IMR-90 (cell line): ENCODE measurements around the gene ANKRD35. TPM values are rescaled to one million over a fixed set of nuclear protein-coding genes. Genes with fewer than 3 reads are reported as not detected.

ENCODE experiments used
- ATAC-seq: fragments of 200-7000 bp; cut with Tn5 transposase; 2 replicates; pipeline ENCODE4 v1.9.1; 2020; ENCODE audit warnings: low read depth, mild to moderate bottlenecking, moderate library complexity
- BruUV-seq: library from RNA; stranded (reverse); fragments of 400-500 nt; replicated peaks from 2 replicates; lab custom pipeline; 2021; lab: Mats Ljungman, UMichigan
- CTCF ChIA-PET: fragments of 300-600 bp; formaldehyde crosslinking; extraction: SDS; loops from one replicate; lab custom pipeline; 2021; ENCODE audit warnings: antibody characterized with exemption; lab: Yijun Ruan, JAX
- POLR2A ChIA-PET: fragments of 300-600 bp; sonication (Branson Sonifier 250); formaldehyde crosslinking; loops from one replicate; lab custom pipeline; 2022; ENCODE audit warnings: antibody characterized with exemption; ENCODE audit not compliant: unreplicated experiment; lab: Charles Lee
- DNase-seq: peaks from one replicate; pipeline ENCODE4 v3.0.0; 2013
- H2AFZ ChIP-seq: replicated peaks from 2 replicates; pipeline ENCODE3; 2013; ENCODE audit warnings: low read length, mild to moderate bottlenecking; ENCODE audit not compliant: poor library complexity
- H2AK5ac ChIP-seq: 2 replicates; pipeline ENCODE4 v1.6.1; 2013; ENCODE audit warnings: low read depth, low read length, inconsistent platforms
- H2AK9ac ChIP-seq: replicated peaks from 2 replicates; pipeline ENCODE3; 2013; ENCODE audit warnings: mild to moderate bottlenecking, low read depth, low read length, moderate library complexity; ENCODE audit not compliant: poor library complexity
- H2BK120ac ChIP-seq: 2 replicates; pipeline ENCODE4 v1.6.1; 2013; ENCODE audit warnings: low read depth, low read length, inconsistent platforms
- H2BK15ac ChIP-seq: 3 replicates; pipeline ENCODE4 v1.6.1; 2013; ENCODE audit warnings: low read depth, low read length, inconsistent platforms
- H2BK20ac ChIP-seq: 2 replicates; pipeline ENCODE4 v1.6.1; 2013; ENCODE audit warnings: low read depth, mild to moderate bottlenecking, inconsistent platforms, low read length, moderate library complexity
- H2BK5ac ChIP-seq: 2 replicates; pipeline ENCODE4 v1.6.1; 2013; ENCODE audit warnings: mild to moderate bottlenecking, low read depth, low read length, inconsistent platforms; ENCODE audit not compliant: poor library complexity, severe bottlenecking
- H3K14ac ChIP-seq: replicated peaks from 2 replicates; pipeline ENCODE4 v1.6.1; 2013; ENCODE audit warnings: low read depth, low read length, inconsistent platforms
- H3K18ac ChIP-seq: 2 replicates; pipeline ENCODE4 v1.6.1; 2013; ENCODE audit warnings: low read depth, low read length, control low read depth
- H3K23ac ChIP-seq: 2 replicates; pipeline ENCODE4 v1.6.1; 2013; ENCODE audit warnings: low read depth, low read length, inconsistent platforms
- H3K27ac ChIP-seq: 2 replicates; pipeline ENCODE4 v1.5.1; 2013; ENCODE audit warnings: mild to moderate bottlenecking, control low read depth, low read length; ENCODE audit not compliant: insufficient read depth
- H3K27me3 ChIP-seq: 2 replicates; pipeline ENCODE4 v1.6.1; 2013; ENCODE audit warnings: low read length; ENCODE audit not compliant: control insufficient read depth, insufficient read depth
- H3K36me3 ChIP-seq: 2 replicates; pipeline ENCODE4 v1.6.1; 2013; ENCODE audit warnings: low read length, mixed read lengths; ENCODE audit not compliant: control insufficient read depth, insufficient read depth
- H3K4ac ChIP-seq: 2 replicates; pipeline ENCODE4 v1.6.1; 2013; ENCODE audit warnings: low read depth, low read length, inconsistent platforms
- H3K4me1 ChIP-seq: 2 replicates; pipeline ENCODE4 v1.6.1; 2013; ENCODE audit warnings: low read length, mixed read lengths; ENCODE audit not compliant: control insufficient read depth, insufficient read depth
- H3K4me2 ChIP-seq: 2 replicates; pipeline ENCODE4 v1.6.1; 2013; ENCODE audit warnings: low read depth, mild to moderate bottlenecking, control low read depth, low read length, moderate library complexity
- H3K4me3 ChIP-seq: 2 replicates; pipeline ENCODE4 v1.5.1; 2013; ENCODE audit warnings: low read depth, mild to moderate bottlenecking, control low read depth, low read length, moderate library complexity; ENCODE audit not compliant: insufficient read depth
- H3K56ac ChIP-seq: 2 replicates; pipeline ENCODE4 v1.6.1; 2013; ENCODE audit warnings: low read length, inconsistent platforms; ENCODE audit not compliant: insufficient read depth; ENCODE audit errors: extremely low read depth
- H3K79me1 ChIP-seq, 2 experiments: 2 replicates each; pipeline ENCODE4 v1.6.1; 2013; ENCODE audit warnings: low read length in 2 of 2, inconsistent platforms in 1 of 2, low read depth in 1 of 2
- H3K9ac ChIP-seq: 2 replicates; pipeline ENCODE4 v1.6.1; 2013; ENCODE audit warnings: low read depth, low read length, control low read depth
- H3K9me1 ChIP-seq: 2 replicates; pipeline ENCODE4 v1.6.1; 2013; ENCODE audit warnings: low read length, inconsistent platforms; ENCODE audit not compliant: insufficient read depth
- H3K9me3 ChIP-seq: 2 replicates; pipeline ENCODE4 v1.6.1; 2013; ENCODE audit warnings: low read length; ENCODE audit not compliant: control insufficient read depth, insufficient read depth
- H4K20me1 ChIP-seq: 2 replicates; pipeline ENCODE4 v1.6.1; 2013; ENCODE audit warnings: low read length, inconsistent platforms; ENCODE audit not compliant: insufficient read depth
- H4K5ac ChIP-seq: 2 replicates; pipeline ENCODE4 v1.6.1; 2013; ENCODE audit warnings: mild to moderate bottlenecking, low read depth, low read length, control low read depth
- H4K8ac ChIP-seq, 2 experiments: 2 replicates each; pipeline ENCODE4 v1.6.1; 2013; ENCODE audit warnings: low read depth in 2 of 2, low read length in 2 of 2, control low read depth in 1 of 2, inconsistent platforms in 1 of 2
- H4K91ac ChIP-seq: 2 replicates; pipeline ENCODE4 v1.6.1; 2013; ENCODE audit warnings: low read depth, low read length, inconsistent platforms; ENCODE audit not compliant: insufficient read depth
- CHD1 ChIP-seq: IDR thresholded peaks from 2 replicates; pipeline ENCODE4 v1.6.1; 2012; ENCODE audit warnings: low read depth, low read length, improper control_type of control experiment
- CTCF ChIP-seq: conservative IDR thresholded peaks from 2 replicates; pipeline ENCODE4 v1.5.1; 2012; ENCODE audit warnings: mild to moderate bottlenecking, low read depth, low read length, improper control_type of control experiment
- MAFK ChIP-seq: IDR thresholded peaks from 2 replicates; pipeline ENCODE4 v1.6.1; 2012; ENCODE audit warnings: low read depth, low read length, improper control_type of control experiment
- RAD21 ChIP-seq: IDR thresholded peaks from 2 replicates; pipeline ENCODE4 v1.6.1; 2012; ENCODE audit warnings: low read length, improper control_type of control experiment
- WGBS, 2 experiments: methylation state at CpG; one replicate each; pipeline versions ENCODE4 v1.1.5 to v1.1.7; 2013; ENCODE audit warnings: missing lambda C conversion rate in 2 of 2; ENCODE audit not compliant: insufficient read length in 1 of 2; ENCODE audit errors: extremely low coverage in 2 of 2; 5-methylcytosine and 5-hydroxymethylcytosine counted together
- dilution Hi-C: fragments of 300-500 bp; cut with HindIII; formaldehyde crosslinking; loops from one replicate; pipeline ENCODE4 v1.14.3; 2018; ENCODE audit warnings: low sequenced_read_pairs; ENCODE audit not compliant: unreplicated experiment
- in situ Hi-C: fragments of 300-500 bp; cut with MboI; formaldehyde crosslinking; loops from 3 replicates; pipeline ENCODE4 v1.14.3; 2019; ENCODE audit warnings: low sequenced_read_pairs, inconsistent platforms, mixed read lengths
- intact Hi-C: fragments of 100-400 bp; cut with micrococcal nuclease; formaldehyde crosslinking; loops from 2 replicates; pipeline ENCODE4 v1.10.0; 2022
- polyA plus RNA-seq, 3 experiments: library from polyadenylated mRNA; depleted of rRNA; stranded (reverse); fragments of >200 nt; gene quantifications; 2 replicates each; pipeline ENCODE4 v1.2.3, GENCODE V29; 2012; ENCODE audit warnings: low replicate concordance in 1 of 3
- total RNA-seq: library from RNA; depleted of rRNA; stranded (reverse); fragments of >200 nt; gene quantifications from 2 replicates; pipeline ENCODE4 v1.2.3, GENCODE V29; 2012

ANKRD35 gene
- total and polyA plus RNA-seq, 2 of the 4 experiments (the other 2 are of a cell fraction): 0.90 to 2.4 TPM

GRCh38 chr1:145863282-145864018, 22.2 kb downstream of the ANKRD35 start:
- no peak overlapping the region for H3K18ac ChIP-seq
- H3K9me1 ChIP-seq: peaks cover 4% of the 10 kb centered on the region
- no peak overlapping the region for H3K23ac ChIP-seq
- no peaks in the 10 kb centered on the region for H3K27me3 ChIP-seq
- no peak overlapping the region for H4K8ac ChIP-seq
- POLR2A ChIA-PET: interaction anchor here (0.6 kb wide), 1 partner anchor 133 kb away, joined by 4 read pairs; no protein-coding TSS in a partner anchor
- H4K5ac ChIP-seq: no peak overlapping the region
- no peak overlapping the region for H2BK15ac ChIP-seq
- no peak overlapping the region for H3K56ac ChIP-seq
- no peak overlapping the region for H3K27ac ChIP-seq
- H2BK5ac ChIP-seq: no peak overlapping the region
- no peak for ATAC-seq
- no peak overlapping the region for H4K91ac ChIP-seq
- 93% methylated on average over 3 of the region's 5 CpGs; no CpG with 5 or more reads in 1 of the 2 experiments for whole genome bisulfite sequencing, 2 experiments
- TF ChIP-seq MAFK (no peak), CTCF (no peak), RAD21 (no peak), CHD1 (no peak)
- no peak overlapping the region for H2AK5ac ChIP-seq
- in situ Hi-C loops (no loop called here), dilution Hi-C loops (no loop called here), intact Hi-C loops (no loop called here)
- no peak overlapping the region for H2AK9ac ChIP-seq
- H3K4me1 ChIP-seq: peaks cover 3% of the 10 kb centered on the region
- no peak overlapping the region for H3K14ac ChIP-seq
- no peak overlapping the region for H2BK120ac ChIP-seq
- H3K4me3 ChIP-seq: no peak overlapping the region
- H2AFZ ChIP-seq: no peak overlapping the region
- CTCF ChIA-PET: interaction anchor here (1.1 kb wide), 1 partner anchor 28 kb away, joined by 4 read pairs; no protein-coding TSS in a partner anchor
- no peak overlapping the region for H2BK20ac ChIP-seq
- no peak overlapping the region for H3K4me2 ChIP-seq
- H3K9ac ChIP-seq: no peak overlapping the region
- no peak for DNase-seq
- no peak overlapping the region for H3K4ac ChIP-seq
- H4K20me1 ChIP-seq: no peaks in the 10 kb centered on the region
- H3K9me3 ChIP-seq: no peaks in the 10 kb centered on the region
- H3K36me3 ChIP-seq: 0 out of 2 replicates have a peak, but pooled peaks cover 1% of the 10 kb centered on the region
- H3K79me1 ChIP-seq: peaks cover 0 to 10% of the 10 kb centered on the region in 2 experiments; a peak in 2 of 4 replicates
- BruUV-seq: no TSS peak
